HepG2 (cell line): Measurements from ENCODE around the gene ZSCAN26. TPM values are rescaled to one million over a fixed set of nuclear protein-coding genes. Genes with fewer than 3 reads are reported as not detected.

Experiments
- GFI1 ChIP-seq: sonication (generic); formaldehyde crosslinking; IDR thresholded peaks from 2 replicates; pipeline ENCODE4 v1.5.0; 2020; ENCODE audit warnings: missing genetic modification reagents, mild to moderate bottlenecking, borderline replicate concordance
- NCOA1 ChIP-seq: sonication (generic); formaldehyde crosslinking; IDR thresholded peaks from 2 replicates; pipeline ENCODE4 v1.9.0; 2021; ENCODE audit warnings: missing genetic modification reagents
- XRCC5 ChIP-seq: fragments of 200-400 bp; formaldehyde crosslinking; optimal IDR thresholded peaks from 2 replicates; pipeline ENCODE3; 2017; ENCODE audit warnings: mild to moderate bottlenecking, low read length
- YEATS4 ChIP-seq: sonication (generic); formaldehyde crosslinking; IDR thresholded peaks from 2 replicates; pipeline ENCODE4 v1.4.0; 2020; ENCODE audit warnings: missing genetic modification reagents, borderline replicate concordance
- ZNF235 ChIP-seq: sonication (generic); formaldehyde crosslinking; IDR thresholded peaks from 2 replicates; pipeline ENCODE4 v1.8.1; 2023; ENCODE audit warnings: mild to moderate bottlenecking, missing genetic modification reagents, borderline replicate concordance
- ZNF570 ChIP-seq: sonication (generic); formaldehyde crosslinking; IDR thresholded peaks from 2 replicates; pipeline ENCODE4 v1.4.0; 2020; ENCODE audit warnings: mild to moderate bottlenecking, missing genetic modification reagents, borderline replicate concordance
- ZNF781 ChIP-seq: sonication (generic); formaldehyde crosslinking; IDR thresholded peaks from 2 replicates; pipeline ENCODE4 v1.5.1; 2020; ENCODE audit warnings: borderline replicate concordance, mild to moderate bottlenecking, missing genetic modification reagents; ENCODE audit errors: not compliant biosample characterization
- polyA plus RNA-seq, 8 experiments: library from polyadenylated mRNA; depleted of rRNA in 3 of 8; stranded (reverse) in 7 of 8; unstranded in 1 of 8; fragments of >200 nt; fragmentation: Illumina TruSeq in 4 of 8; extraction: Trizol in 4 of 8; gene quantifications; 2 replicates each; pipeline versions ENCODE4 v1.2.1 to v1.2.3, GENCODE V29; 2011 to 2016; ENCODE audit warnings: low read depth in 4 of 8, missing spikeins in 1 of 8, mixed read lengths in 1 of 8; ENCODE audit not compliant: insufficient read depth in 1 of 8
- total RNA-seq, 5 experiments: library from RNA; depleted of rRNA; stranded (reverse); fragments of >200 nt; fragmentation: Illumina TruSeq; extraction: Trizol; gene quantifications; 2 replicates each; pipeline ENCODE4 v1.2.3, GENCODE V29; 2016; ENCODE audit warnings: low read depth in 1 of 5
- TF ChIP-seq, protein P1 (sequence below): IDR thresholded peaks from 2 replicates; pipeline ENCODE4 v1.6.1; 2016; ENCODE audit warnings: low read depth, missing genetic modification reagents, missing compliant biosample characterization
- TF ChIP-seq, protein P2 (sequence below): sonication (generic); formaldehyde crosslinking; conservative IDR thresholded peaks from 2 replicates; pipeline ENCODE4 v1.8.0; 2022; ENCODE audit warnings: low read depth, missing genetic modification reagents
- TF ChIP-seq, protein P3 (sequence below): sonication (generic); formaldehyde crosslinking; IDR thresholded peaks from 2 replicates; pipeline ENCODE4 v1.5.0; 2020; ENCODE audit warnings: missing genetic modification reagents
- TF ChIP-seq, protein P4 (sequence below): sonication (generic); formaldehyde crosslinking; IDR thresholded peaks from 2 replicates; pipeline ENCODE4 v1.5.0; 2020; ENCODE audit warnings: missing genetic modification reagents, mild to moderate bottlenecking, borderline replicate concordance
- TF ChIP-seq, protein P5 (sequence below): sonication (generic); formaldehyde crosslinking; IDR thresholded peaks from 2 replicates; pipeline ENCODE4 v1.4.0; 2020; ENCODE audit warnings: mild to moderate bottlenecking, missing genetic modification reagents
- TF ChIP-seq, protein P6 (sequence below): sonication (generic); formaldehyde crosslinking; IDR thresholded peaks from 2 replicates; pipeline ENCODE4 v1.4.0; 2020; ENCODE audit warnings: missing genetic modification reagents

Gene ZSCAN26
- total and polyA plus RNA-seq, 2 of the 13 experiments (the other 11 are each of a cell fraction or from before 2014, with no cell fraction given), result 12.0 to 15.6 TPM

DNA sequence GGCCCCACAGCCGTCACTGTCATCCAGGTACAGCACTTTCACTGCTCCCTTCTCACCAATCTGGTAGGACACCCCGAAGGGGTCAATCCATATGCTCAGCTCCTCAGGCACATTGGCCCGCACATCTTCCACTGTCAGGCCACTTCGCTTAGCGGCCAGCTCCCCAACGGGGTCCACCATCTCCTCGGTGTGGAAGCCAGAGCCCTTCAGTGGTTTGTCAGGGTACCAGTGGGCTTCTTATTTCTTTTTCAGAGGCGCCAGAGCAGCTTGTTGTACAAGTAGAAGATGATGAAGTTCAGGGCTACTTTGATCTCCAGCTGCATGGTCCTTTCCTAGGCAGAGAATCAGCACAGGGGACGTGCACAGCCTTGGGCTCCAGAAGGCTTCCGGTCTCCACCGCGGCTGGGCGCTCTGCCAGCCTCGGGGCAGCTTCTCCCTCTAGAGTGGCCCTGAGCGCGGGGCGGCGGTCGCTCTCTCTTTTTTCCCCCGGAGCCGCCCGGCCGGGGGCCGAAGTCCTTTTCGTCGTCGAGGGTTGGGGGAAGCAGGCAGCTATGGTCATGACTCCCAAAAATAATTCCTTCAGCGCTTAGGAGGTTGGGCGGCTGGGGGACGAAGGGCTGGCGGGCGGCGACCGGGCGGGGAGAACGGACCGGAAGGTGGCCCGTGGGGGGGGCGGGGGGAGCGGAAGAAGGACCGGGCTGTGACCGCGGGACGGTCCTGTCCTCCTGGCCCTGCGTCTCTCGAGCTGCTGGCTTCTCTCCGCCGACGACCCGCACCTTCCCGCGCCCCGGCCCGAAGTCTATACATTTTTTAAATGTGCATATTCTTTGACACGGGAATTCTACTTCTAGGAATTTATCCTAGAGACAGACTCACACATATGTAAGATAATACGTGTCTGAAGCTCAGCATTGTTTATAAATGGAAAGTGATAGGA is 48.4 kb upstream of the ZSCAN26 start (continued):
- TF ChIP-seq, protein P1, sequence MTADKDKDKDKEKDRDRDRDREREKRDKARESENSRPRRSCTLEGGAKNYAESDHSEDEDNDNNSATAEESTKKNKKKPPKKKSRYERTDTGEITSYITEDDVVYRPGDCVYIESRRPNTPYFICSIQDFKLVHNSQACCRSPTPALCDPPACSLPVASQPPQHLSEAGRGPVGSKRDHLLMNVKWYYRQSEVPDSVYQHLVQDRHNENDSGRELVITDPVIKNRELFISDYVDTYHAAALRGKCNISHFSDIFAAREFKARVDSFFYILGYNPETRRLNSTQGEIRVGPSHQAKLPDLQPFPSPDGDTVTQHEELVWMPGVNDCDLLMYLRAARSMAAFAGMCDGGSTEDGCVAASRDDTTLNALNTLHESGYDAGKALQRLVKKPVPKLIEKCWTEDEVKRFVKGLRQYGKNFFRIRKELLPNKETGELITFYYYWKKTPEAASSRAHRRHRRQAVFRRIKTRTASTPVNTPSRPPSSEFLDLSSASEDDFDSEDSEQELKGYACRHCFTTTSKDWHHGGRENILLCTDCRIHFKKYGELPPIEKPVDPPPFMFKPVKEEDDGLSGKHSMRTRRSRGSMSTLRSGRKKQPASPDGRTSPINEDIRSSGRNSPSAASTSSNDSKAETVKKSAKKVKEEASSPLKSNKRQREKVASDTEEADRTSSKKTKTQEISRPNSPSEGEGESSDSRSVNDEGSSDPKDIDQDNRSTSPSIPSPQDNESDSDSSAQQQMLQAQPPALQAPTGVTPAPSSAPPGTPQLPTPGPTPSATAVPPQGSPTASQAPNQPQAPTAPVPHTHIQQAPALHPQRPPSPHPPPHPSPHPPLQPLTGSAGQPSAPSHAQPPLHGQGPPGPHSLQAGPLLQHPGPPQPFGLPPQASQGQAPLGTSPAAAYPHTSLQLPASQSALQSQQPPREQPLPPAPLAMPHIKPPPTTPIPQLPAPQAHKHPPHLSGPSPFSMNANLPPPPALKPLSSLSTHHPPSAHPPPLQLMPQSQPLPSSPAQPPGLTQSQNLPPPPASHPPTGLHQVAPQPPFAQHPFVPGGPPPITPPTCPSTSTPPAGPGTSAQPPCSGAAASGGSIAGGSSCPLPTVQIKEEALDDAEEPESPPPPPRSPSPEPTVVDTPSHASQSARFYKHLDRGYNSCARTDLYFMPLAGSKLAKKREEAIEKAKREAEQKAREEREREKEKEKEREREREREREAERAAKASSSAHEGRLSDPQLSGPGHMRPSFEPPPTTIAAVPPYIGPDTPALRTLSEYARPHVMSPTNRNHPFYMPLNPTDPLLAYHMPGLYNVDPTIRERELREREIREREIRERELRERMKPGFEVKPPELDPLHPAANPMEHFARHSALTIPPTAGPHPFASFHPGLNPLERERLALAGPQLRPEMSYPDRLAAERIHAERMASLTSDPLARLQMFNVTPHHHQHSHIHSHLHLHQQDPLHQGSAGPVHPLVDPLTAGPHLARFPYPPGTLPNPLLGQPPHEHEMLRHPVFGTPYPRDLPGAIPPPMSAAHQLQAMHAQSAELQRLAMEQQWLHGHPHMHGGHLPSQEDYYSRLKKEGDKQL, result no peak
- TF ChIP-seq, protein P2, sequence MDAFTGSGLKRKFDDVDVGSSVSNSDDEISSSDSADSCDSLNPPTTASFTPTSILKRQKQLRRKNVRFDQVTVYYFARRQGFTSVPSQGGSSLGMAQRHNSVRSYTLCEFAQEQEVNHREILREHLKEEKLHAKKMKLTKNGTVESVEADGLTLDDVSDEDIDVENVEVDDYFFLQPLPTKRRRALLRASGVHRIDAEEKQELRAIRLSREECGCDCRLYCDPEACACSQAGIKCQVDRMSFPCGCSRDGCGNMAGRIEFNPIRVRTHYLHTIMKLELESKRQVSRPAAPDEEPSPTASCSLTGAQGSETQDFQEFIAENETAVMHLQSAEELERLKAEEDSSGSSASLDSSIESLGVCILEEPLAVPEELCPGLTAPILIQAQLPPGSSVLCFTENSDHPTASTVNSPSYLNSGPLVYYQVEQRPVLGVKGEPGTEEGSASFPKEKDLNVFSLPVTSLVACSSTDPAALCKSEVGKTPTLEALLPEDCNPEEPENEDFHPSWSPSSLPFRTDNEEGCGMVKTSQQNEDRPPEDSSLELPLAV (CRISPR knock-in tag), result no peak
- TF ChIP-seq XRCC5, result peak; percentile 59
- TF ChIP-seq, protein P3, sequence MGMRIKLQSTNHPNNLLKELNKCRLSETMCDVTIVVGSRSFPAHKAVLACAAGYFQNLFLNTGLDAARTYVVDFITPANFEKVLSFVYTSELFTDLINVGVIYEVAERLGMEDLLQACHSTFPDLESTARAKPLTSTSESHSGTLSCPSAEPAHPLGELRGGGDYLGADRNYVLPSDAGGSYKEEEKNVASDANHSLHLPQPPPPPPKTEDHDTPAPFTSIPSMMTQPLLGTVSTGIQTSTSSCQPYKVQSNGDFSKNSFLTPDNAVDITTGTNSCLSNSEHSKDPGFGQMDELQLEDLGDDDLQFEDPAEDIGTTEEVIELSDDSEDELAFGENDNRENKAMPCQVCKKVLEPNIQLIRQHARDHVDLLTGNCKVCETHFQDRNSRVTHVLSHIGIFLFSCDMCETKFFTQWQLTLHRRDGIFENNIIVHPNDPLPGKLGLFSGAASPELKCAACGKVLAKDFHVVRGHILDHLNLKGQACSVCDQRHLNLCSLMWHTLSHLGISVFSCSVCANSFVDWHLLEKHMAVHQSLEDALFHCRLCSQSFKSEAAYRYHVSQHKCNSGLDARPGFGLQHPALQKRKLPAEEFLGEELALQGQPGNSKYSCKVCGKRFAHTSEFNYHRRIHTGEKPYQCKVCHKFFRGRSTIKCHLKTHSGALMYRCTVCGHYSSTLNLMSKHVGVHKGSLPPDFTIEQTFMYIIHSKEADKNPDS, result no peak
- TF ChIP-seq, protein P4, sequence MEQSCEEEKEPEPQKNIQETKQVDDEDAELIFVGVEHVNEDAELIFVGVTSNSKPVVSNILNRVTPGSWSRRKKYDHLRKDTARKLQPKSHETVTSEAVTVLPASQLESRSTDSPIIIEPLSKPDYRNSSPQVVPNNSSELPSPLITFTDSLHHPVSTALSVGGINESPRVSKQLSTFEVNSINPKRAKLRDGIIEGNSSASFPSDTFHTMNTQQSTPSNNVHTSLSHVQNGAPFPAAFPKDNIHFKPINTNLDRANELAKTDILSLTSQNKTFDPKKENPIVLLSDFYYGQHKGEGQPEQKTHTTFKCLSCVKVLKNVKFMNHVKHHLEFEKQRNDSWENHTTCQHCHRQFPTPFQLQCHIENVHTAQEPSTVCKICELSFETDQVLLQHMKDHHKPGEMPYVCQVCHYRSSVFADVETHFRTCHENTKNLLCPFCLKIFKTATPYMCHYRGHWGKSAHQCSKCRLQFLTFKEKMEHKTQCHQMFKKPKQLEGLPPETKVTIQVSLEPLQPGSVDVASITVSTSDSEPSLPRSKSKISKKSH, result peak; percentile 36; the same call in 1 of the 2 replicates
- TF ChIP-seq YEATS4, result peak; percentile 89
- TF ChIP-seq, protein P5, sequence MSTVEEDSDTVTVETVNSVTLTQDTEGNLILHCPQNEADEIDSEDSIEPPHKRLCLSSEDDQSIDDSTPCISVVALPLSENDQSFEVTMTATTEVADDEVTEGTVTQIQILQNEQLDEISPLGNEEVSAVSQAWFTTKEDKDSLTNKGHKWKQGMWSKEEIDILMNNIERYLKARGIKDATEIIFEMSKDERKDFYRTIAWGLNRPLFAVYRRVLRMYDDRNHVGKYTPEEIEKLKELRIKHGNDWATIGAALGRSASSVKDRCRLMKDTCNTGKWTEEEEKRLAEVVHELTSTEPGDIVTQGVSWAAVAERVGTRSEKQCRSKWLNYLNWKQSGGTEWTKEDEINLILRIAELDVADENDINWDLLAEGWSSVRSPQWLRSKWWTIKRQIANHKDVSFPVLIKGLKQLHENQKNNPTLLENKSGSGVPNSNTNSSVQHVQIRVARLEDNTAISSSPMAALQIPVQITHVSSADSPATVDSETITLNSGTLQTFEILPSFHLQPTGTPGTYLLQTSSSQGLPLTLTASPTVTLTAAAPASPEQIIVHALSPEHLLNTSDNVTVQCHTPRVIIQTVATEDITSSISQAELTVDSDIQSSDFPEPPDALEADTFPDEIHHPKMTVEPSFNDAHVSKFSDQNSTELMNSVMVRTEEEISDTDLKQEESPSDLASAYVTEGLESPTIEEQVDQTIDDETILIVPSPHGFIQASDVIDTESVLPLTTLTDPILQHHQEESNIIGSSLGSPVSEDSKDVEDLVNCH (CRISPR knock-in tag), result no peak
- peak; percentile 22 for TF ChIP-seq ZNF781 (CRISPR knock-in tag)
- TF ChIP-seq NCOA1 (CRISPR knock-in tag), result no peak
- TF ChIP-seq, protein P6, sequence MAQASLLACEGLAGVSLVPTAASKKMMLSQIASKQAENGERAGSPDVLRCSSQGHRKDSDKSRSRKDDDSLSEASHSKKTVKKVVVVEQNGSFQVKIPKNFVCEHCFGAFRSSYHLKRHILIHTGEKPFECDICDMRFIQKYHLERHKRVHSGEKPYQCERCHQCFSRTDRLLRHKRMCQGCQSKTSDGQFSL (CRISPR knock-in tag), result peak; percentile 100
- TF ChIP-seq ZNF570, result no peak
- TF ChIP-seq ZNF235 (CRISPR knock-in tag), result no peak
- TF ChIP-seq GFI1 (CRISPR knock-in tag), result no peak
